HCT116 (cell line): ENCODE data around the gene PYGB. TPM values are rescaled to one million over a fixed set of nuclear protein-coding genes. Genes with fewer than 3 reads are reported as not detected.

Source experiments
- ATAC-seq: fragments of 200-7000 bp; cut with Tn5 transposase; 2 replicates; pipeline ENCODE4 v1.9.1; 2020; ENCODE audit warnings: mild to moderate bottlenecking, moderate library complexity
- BruUV-seq: library from RNA; stranded (reverse); fragments of 400-500 nt; replicated peaks from 2 replicates; lab custom pipeline; 2021; lab: Mats Ljungman, UMichigan
- CTCF ChIA-PET: fragments of 300-600 bp; sonication (Branson Sonifier 250); formaldehyde crosslinking; loops from one replicate; lab custom pipeline; 2021; ENCODE audit warnings: antibody characterized with exemption; lab: Charles Lee
- POLR2A ChIA-PET: fragments of 300-600, 350-600 bp; sonication (Branson Sonifier 250); formaldehyde crosslinking; loops from one replicate; lab custom pipeline; 2021; ENCODE audit warnings: antibody characterized with exemption; lab: Charles Lee
- RAD21 ChIA-PET, 2 experiments: fragments of 300-600 bp; sonication (Branson Sonifier 250); formaldehyde crosslinking; loops; one replicate each; lab custom pipeline; 2023; ENCODE audit warnings: low total read pairs in 2 of 2; ENCODE audit not compliant: uncharacterized antibody in 2 of 2, unreplicated experiment in 2 of 2, low non-redundant PET in 1 of 2; lab: Charles Lee
- DNase-seq: peaks from one replicate; pipeline ENCODE4 v3.0.0-alpha.2; 2010; ENCODE audit warnings: low read depth, low spot score
- H2AFZ ChIP-seq: fragments of 200-600 bp; shearing (Covaris generic), sonication (generic); 2 replicates; pipeline ENCODE4 v1.6.1; 2017; ENCODE audit warnings: low read depth, mixed run types, mixed read lengths, antibody characterized with exemption, low read length; ENCODE audit not compliant: poor library complexity, severe bottlenecking
- H3K27ac ChIP-seq: 2 replicates; pipeline ENCODE4 v1.5.1; 2012; ENCODE audit warnings: low read depth, low read length
- H3K27me3 ChIP-seq: fragments of 200-600 bp; sonication (generic); 2 replicates; pipeline ENCODE4 v1.6.1; 2016; ENCODE audit warnings: mixed run types, low read length, mixed read lengths; ENCODE audit not compliant: insufficient read depth
- H3K36me3 ChIP-seq, 2 experiments: fragments of 200-500 bp in 1 of 2; fragments of 200-600 bp in 1 of 2; sonication (Bioruptor generic) in 1 of 2; sonication (generic) in 1 of 2; 2 replicates each; pipeline versions ENCODE4 v1.5.1 to v1.6.1; 2014 to 2016; ENCODE audit warnings: low read length in 2 of 2, inconsistent platforms in 1 of 2, mixed read lengths in 1 of 2, mixed run types in 1 of 2; ENCODE audit not compliant: insufficient read depth in 2 of 2, control insufficient read depth in 1 of 2
- H3K4me1 ChIP-seq, 2 experiments: fragments of 200-600 bp in 1 of 2; sonication (generic) in 1 of 2; 2 replicates each; pipeline versions ENCODE4 v1.5.1 to v1.6.1; 2012 to 2017; ENCODE audit warnings: low read length in 2 of 2, inconsistent platforms in 1 of 2, mild to moderate bottlenecking in 1 of 2, mixed read lengths in 1 of 2, mixed run types in 1 of 2, moderate library complexity in 1 of 2; ENCODE audit not compliant: insufficient read depth in 2 of 2, control insufficient read depth in 1 of 2
- H3K4me2 ChIP-seq: fragments of 200-600 bp; sonication (generic); 2 replicates; pipeline ENCODE4 v1.6.1; 2017; ENCODE audit warnings: mixed run types, low read length, mixed read lengths
- H3K4me3 ChIP-seq, 2 experiments: fragments of 200-600 bp in 1 of 2; sonication (generic) in 1 of 2; replicated peaks in 1 of 2; 2 replicates each; pipeline ENCODE4 v1.5.1; 2011 to 2016; ENCODE audit warnings: low read length in 2 of 2, control low read depth in 1 of 2, low read depth in 1 of 2, mild to moderate bottlenecking in 1 of 2, mixed read lengths in 1 of 2, mixed run types in 1 of 2
- H3K79me2 ChIP-seq: fragments of 200-600 bp; sonication (generic); 2 replicates; pipeline ENCODE4 v1.6.1; 2017; ENCODE audit warnings: mild to moderate bottlenecking, mixed run types, low read length, moderate library complexity, mixed read lengths; ENCODE audit not compliant: insufficient read depth
- H3K9ac ChIP-seq: fragments of 200-600 bp; sonication (generic); 2 replicates; pipeline ENCODE4 v1.6.1; 2016; ENCODE audit warnings: low read length, mixed read lengths
- H3K9me2 ChIP-seq: fragments of 200-600 bp; sonication (generic), shearing (Covaris generic); 2 replicates; pipeline ENCODE4 v1.6.1; 2017; ENCODE audit warnings: mixed run types, mild to moderate bottlenecking, moderate library complexity; ENCODE audit not compliant: insufficient read depth
- H3K9me3 ChIP-seq, 2 experiments: fragments of 200-500 bp in 1 of 2; fragments of 200-600 bp in 1 of 2; sonication (Bioruptor generic) in 1 of 2; sonication (generic) in 1 of 2; 2 replicates each; pipeline ENCODE4 v1.6.1; 2014 to 2017; ENCODE audit warnings: low read length in 2 of 2, mixed read lengths in 2 of 2, inconsistent platforms in 1 of 2, low read depth in 1 of 2, mild to moderate bottlenecking in 1 of 2, mixed run types in 1 of 2, moderate library complexity in 1 of 2; ENCODE audit not compliant: control insufficient read depth in 1 of 2, insufficient read depth in 1 of 2
- H4K20me1 ChIP-seq: fragments of 200-600 bp; sonication (generic), shearing (Covaris generic); 2 replicates; pipeline ENCODE4 v1.6.1; 2017; ENCODE audit warnings: mixed run types, mild to moderate bottlenecking, moderate library complexity; ENCODE audit not compliant: insufficient read depth
- ATF3 ChIP-seq: IDR thresholded peaks from 2 replicates; pipeline ENCODE4 v1.6.1; 2012
- CTCF ChIP-seq, 3 experiments: fragments of 200-600 bp in 1 of 3; sonication (generic) in 1 of 3; IDR thresholded peaks in 2 of 3; conservative IDR thresholded peaks in 1 of 3; 2 replicates each; pipeline ENCODE4 v1.5.1; 2012 to 2017; ENCODE audit warnings: low read depth in 2 of 3, low read length in 2 of 3, antibody characterized with exemption in 1 of 3, borderline replicate concordance in 1 of 3, control low read depth in 1 of 3, mild to moderate bottlenecking in 1 of 3, mixed read lengths in 1 of 3, mixed run types in 1 of 3, moderate library complexity in 1 of 3; ENCODE audit not compliant: insufficient read depth in 1 of 3
- ELF1 ChIP-seq: IDR thresholded peaks from 2 replicates; pipeline ENCODE4 v1.6.1; 2012; ENCODE audit warnings: low read depth, borderline replicate concordance
- JUND ChIP-seq: IDR thresholded peaks from 2 replicates; pipeline ENCODE4 v1.6.1; 2012
- POLR2A ChIP-seq: IDR thresholded peaks from 2 replicates; pipeline ENCODE4 v1.7.0; 2011; ENCODE audit warnings: borderline replicate concordance; ENCODE audit not compliant: insufficient read depth, insufficient read length; ENCODE audit errors: extremely low read depth
- REST ChIP-seq: IDR thresholded peaks from 2 replicates; pipeline ENCODE4 v1.6.1; 2012; ENCODE audit warnings: low read depth
- SP1 ChIP-seq: IDR thresholded peaks from 2 replicates; pipeline ENCODE4 v1.6.1; 2012; ENCODE audit warnings: low read depth
- YY1 ChIP-seq: IDR thresholded peaks from 2 replicates; pipeline ENCODE4 v1.6.1; 2011; ENCODE audit warnings: low read length, low read depth, moderate library complexity, mild to moderate bottlenecking; ENCODE audit not compliant: insufficient replicate concordance; ENCODE audit errors: extremely low read depth
- ZBTB33 ChIP-seq: IDR thresholded peaks from 2 replicates; pipeline ENCODE4 v1.6.1; 2011; ENCODE audit warnings: mild to moderate bottlenecking, low read length, moderate library complexity; ENCODE audit not compliant: insufficient replicate concordance; ENCODE audit errors: extremely low read depth
- ZFX ChIP-seq: fragments of 450-650 bp; IDR thresholded peaks from 2 replicates; pipeline ENCODE4 v1.6.1; 2017
- intact Hi-C: fragments of 100-400 bp; cut with micrococcal nuclease; formaldehyde crosslinking; loops from 2 replicates; pipeline ENCODE4 v1.10.0; 2022
- total RNA-seq: library from RNA; stranded (reverse); gene quantifications from one replicate; pipeline ENCODE4 v1.2.1, GENCODE V29; 2021; ENCODE audit not compliant: unreplicated experiment

The PYGB gene
- total RNA-seq, 1 experiment from 2014 or later, result 87.8 TPM

DNA sequence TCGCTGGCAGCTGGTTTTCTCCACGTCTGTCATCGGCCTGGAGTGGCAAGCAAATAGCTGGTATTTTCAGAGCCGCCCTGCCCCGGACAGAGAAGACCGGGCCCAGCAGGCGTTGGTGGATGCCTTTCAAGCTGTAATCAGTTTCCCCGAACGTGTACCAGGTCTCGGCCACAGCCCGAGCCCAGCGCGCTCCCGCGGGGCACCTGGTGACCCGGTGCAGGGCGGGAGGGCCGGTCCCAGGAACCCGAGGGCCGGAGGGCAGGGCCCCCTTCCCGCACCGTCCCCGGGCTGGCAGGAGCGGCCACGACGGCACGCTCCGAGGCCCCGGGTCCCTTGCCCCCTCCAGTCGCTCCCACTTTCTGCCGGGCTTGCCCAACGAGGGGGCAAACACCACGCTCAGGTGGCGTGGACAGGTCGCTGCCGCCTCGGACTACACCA is 348 bp upstream of the PYGB start:
- Histone ChIP-seq H4K20me1 (no peaks in the 10 kb centered on the region), H2AFZ (no peak overlapping the region), H3K27me3 (no peaks in the 10 kb centered on the region), H3K9me2 (no peaks in the 10 kb centered on the region), H3K79me2 (peaks cover 40% of the 10 kb centered on the region), H3K36me3 (no peaks in the 10 kb centered on the region; a peak in 1 of 4 replicates), H3K4me1 (peaks cover 20 to 32% of the 10 kb centered on the region in 2 experiments), H3K9ac (peak overlapping the region; percentile 64), H3K9me3 (no peaks in the 10 kb centered on the region), H3K4me3 (peak overlapping the region; percentile 79 to 80), H3K4me2 (peak overlapping the region; percentile 98), H3K27ac (peak overlapping the region; percentile 93)
- DNase-seq, result no peak
- peak; percentile 66 for ATAC-seq
- BruUV-seq, result no TSS peak
- TF ChIP-seq POLR2A (no peak), YY1 (no peak), CTCF (IDR thresholded peaks at IDR 0.05 in 2 of 3, conservative IDR thresholded peaks at IDR 0.05 in 1 of 3; ENCODE audit: borderline replicate concordance in 1 of 3, insufficient read depth in 1 of 3, low read depth in 2 of 3, low read length in 2 of 3) (no peak), ATF3 (no peak), ELF1 (no peak)
- POLR2A ChIA-PET, result interaction anchor here (1.2 to 2.7 kb wide), 7 partner anchors 10 to 53 kb away, joined by 4 to 13 read pairs (median 7); partner anchors contain the start of gene ENTPD6
- intact Hi-C loops, result no loop called here
- RAD21 ChIA-PET, result interaction anchor here (1.1 to 1.5 kb wide), 2 partner anchors 62 to 108 kb away, joined by 3 to 4 read pairs; no protein-coding TSS in a partner anchor
- CTCF ChIA-PET, result interaction anchor here (0.7 to 2.7 kb wide), 7 partner anchors 9 to 253 kb away, joined by 3 to 14 read pairs (median 4); no protein-coding TSS in a partner anchor

DNA sequence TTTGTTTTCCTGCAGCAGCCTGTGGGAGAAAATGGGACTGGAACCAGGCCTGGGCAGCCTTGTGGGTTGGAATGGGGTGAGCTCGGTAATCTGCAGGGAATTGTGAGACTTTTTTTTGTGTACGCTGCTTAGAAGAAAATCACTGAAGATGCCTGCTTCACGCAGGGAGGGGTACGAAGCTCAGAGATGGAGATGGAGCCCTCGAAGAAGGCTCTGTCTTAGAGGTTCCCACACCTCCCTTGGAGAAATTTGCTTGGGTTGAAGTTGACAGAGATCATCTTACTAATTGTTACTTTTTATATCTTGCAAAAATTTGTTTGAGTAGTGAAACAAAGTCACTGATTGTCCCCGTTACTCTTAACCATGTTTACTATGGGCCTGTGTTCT is 894 bp downstream of the PYGB start:
- no TSS peak for BruUV-seq
- peaks cover 48% of the 10 kb centered on the region for H3K79me2 ChIP-seq
- no peak overlapping the region for H2AFZ ChIP-seq
- peak overlapping the region; percentile 93 for H3K27ac ChIP-seq
- H3K4me3 ChIP-seq, result peak overlapping the region; percentile 79 to 80
- H3K36me3 ChIP-seq, result no peaks in the 10 kb centered on the region; a peak in 1 of 4 replicates
- intact Hi-C loops, result loop anchor here (1.0 kb wide), 1 partner anchor 25 kb away; no protein-coding TSS in a partner anchor
- H4K20me1 ChIP-seq, result no peaks in the 10 kb centered on the region
- POLR2A ChIA-PET, result no interaction called here
- H3K9ac ChIP-seq, result peak overlapping the region; percentile 72
- CTCF ChIA-PET, result no interaction called here
- H3K4me1 ChIP-seq, result peaks cover 33 to 43% of the 10 kb centered on the region in 2 experiments
- no peaks in the 10 kb centered on the region for H3K9me3 ChIP-seq
- no peak for ATAC-seq
- no peaks in the 10 kb centered on the region for H3K27me3 ChIP-seq
- RAD21 ChIA-PET, result no interaction called here
- no peak for DNase-seq
- H3K4me2 ChIP-seq, result peak overlapping the region; percentile 98
- H3K9me2 ChIP-seq, result no peaks in the 10 kb centered on the region
- no peak for TF ChIP-seq REST
- TF ChIP-seq JUND, result no peak
- no peak; the same call in 1 of the 2 replicates for TF ChIP-seq ZFX
- TF ChIP-seq YY1, result no peak
- no peak for TF ChIP-seq POLR2A
- no peak for TF ChIP-seq SP1
- TF ChIP-seq ZBTB33, result no peak
